Parathyroid adenoma (tissue), 2 donors: ENCODE data around the gene ODF4.

ENCODE experiments used
- H2AFZ ChIP-seq: fragments of 300-600 bp; sonication (generic); one replicate; pipeline ENCODE4 v1.7.0; 2017; ENCODE audit warnings: antibody characterized with exemption, mild to moderate bottlenecking
- H3K27ac ChIP-seq: fragments of 300-600 bp; sonication (generic); one replicate; pipeline ENCODE4 v1.7.0; 2017
- H3K27me3 ChIP-seq: fragments of 300-600 bp; sonication (generic); one replicate; pipeline ENCODE4 v1.7.0; 2017; ENCODE audit warnings: low read length; ENCODE audit not compliant: control insufficient read depth, insufficient read depth
- H3K36me3 ChIP-seq: fragments of 300-600 bp; sonication (generic); one replicate; pipeline ENCODE4 v1.7.0; 2017; ENCODE audit warnings: low read length; ENCODE audit not compliant: control insufficient read depth, insufficient read depth
- H3K4me1 ChIP-seq: fragments of 300-600 bp; sonication (generic); one replicate; pipeline ENCODE4 v1.7.0; 2017; ENCODE audit warnings: control low read depth
- H3K4me2 ChIP-seq: fragments of 300-600 bp; sonication (generic); one replicate; pipeline ENCODE4 v1.7.0; 2017; ENCODE audit warnings: low read length
- H3K4me3 ChIP-seq: fragments of 300-600 bp; sonication (generic); one replicate; pipeline ENCODE4 v1.7.0; 2017; ENCODE audit warnings: low read depth, low read length
- H3K79me2 ChIP-seq: fragments of 300-600 bp; sonication (generic); one replicate; pipeline ENCODE4 v1.7.0; 2017; ENCODE audit warnings: control low read depth
- H3K9ac ChIP-seq: fragments of 300-600 bp; sonication (generic); one replicate; pipeline ENCODE4 v1.7.0; 2017; ENCODE audit warnings: mild to moderate bottlenecking
- H3K9me3 ChIP-seq: fragments of 300-600 bp; sonication (generic); one replicate; pipeline ENCODE4 v1.7.0; 2017; ENCODE audit warnings: low read length; ENCODE audit not compliant: control insufficient read depth
- TF ChIP-seq, protein P1 (sequence below): fragments of 300-600 bp; sonication (generic); IDR thresholded peaks from one replicate; pipeline ENCODE4 v1.7.0; 2017; ENCODE audit warnings: antibody characterized with exemption, mild to moderate bottlenecking
- donor health status: primary hyperparathyroidism.

ODF4 gene

GRCh38 chr17:8387914-8388651, 48.4 kb downstream of the ODF4 start:
- H3K9me3 ChIP-seq, result no peaks in the 10 kb centered on the region
- H3K4me2 ChIP-seq, result no peak overlapping the region
- H2AFZ ChIP-seq, result no peak overlapping the region
- no peaks in the 10 kb centered on the region for H3K36me3 ChIP-seq
- TF ChIP-seq, protein P1, sequence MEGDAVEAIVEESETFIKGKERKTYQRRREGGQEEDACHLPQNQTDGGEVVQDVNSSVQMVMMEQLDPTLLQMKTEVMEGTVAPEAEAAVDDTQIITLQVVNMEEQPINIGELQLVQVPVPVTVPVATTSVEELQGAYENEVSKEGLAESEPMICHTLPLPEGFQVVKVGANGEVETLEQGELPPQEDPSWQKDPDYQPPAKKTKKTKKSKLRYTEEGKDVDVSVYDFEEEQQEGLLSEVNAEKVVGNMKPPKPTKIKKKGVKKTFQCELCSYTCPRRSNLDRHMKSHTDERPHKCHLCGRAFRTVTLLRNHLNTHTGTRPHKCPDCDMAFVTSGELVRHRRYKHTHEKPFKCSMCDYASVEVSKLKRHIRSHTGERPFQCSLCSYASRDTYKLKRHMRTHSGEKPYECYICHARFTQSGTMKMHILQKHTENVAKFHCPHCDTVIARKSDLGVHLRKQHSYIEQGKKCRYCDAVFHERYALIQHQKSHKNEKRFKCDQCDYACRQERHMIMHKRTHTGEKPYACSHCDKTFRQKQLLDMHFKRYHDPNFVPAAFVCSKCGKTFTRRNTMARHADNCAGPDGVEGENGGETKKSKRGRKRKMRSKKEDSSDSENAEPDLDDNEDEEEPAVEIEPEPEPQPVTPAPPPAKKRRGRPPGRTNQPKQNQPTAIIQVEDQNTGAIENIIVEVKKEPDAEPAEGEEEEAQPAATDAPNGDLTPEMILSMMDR, result no peak
- no peak overlapping the region for H3K9ac ChIP-seq
- H3K79me2 ChIP-seq, result no peaks in the 10 kb centered on the region
- H3K27ac ChIP-seq, result no peak overlapping the region
- H3K4me1 ChIP-seq, result peaks cover 3% of the 10 kb centered on the region
- no peaks in the 10 kb centered on the region for H3K27me3 ChIP-seq
- H3K4me3 ChIP-seq, result no peak overlapping the region

DNA sequence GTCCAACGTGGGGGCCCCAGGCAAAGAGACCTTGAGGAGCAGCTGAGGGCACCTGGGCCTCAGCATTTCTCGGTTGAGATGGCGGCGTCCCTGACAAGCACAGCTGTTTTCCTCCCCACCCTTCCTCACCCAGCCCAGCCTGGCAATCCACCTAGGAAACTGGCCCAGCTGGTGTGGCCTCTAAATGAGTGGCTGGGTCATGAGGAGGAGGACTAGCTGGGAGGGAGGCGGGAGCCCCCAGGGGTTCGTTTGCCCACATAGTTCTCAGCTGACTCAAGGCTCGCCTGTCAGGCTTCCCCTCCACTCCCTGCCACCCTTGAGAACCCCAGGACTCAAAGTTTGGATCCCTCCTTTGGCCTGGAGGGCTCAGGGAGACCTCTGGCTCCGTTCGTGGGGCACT, 52.1 kb downstream of the ODF4 start:
- Histone ChIP-seq H3K9me3 (no peaks in the 10 kb centered on the region), H3K27ac (no peak overlapping the region), H3K79me2 (no peaks in the 10 kb centered on the region), H3K4me3 (no peak overlapping the region), H3K4me1 (no peaks in the 10 kb centered on the region), H2AFZ (no peak overlapping the region), H3K9ac (no peak overlapping the region), H3K36me3 (no peaks in the 10 kb centered on the region), H3K4me2 (no peak overlapping the region), H3K27me3 (no peaks in the 10 kb centered on the region)
- TF ChIP-seq, protein P1, result no peak

DNA sequence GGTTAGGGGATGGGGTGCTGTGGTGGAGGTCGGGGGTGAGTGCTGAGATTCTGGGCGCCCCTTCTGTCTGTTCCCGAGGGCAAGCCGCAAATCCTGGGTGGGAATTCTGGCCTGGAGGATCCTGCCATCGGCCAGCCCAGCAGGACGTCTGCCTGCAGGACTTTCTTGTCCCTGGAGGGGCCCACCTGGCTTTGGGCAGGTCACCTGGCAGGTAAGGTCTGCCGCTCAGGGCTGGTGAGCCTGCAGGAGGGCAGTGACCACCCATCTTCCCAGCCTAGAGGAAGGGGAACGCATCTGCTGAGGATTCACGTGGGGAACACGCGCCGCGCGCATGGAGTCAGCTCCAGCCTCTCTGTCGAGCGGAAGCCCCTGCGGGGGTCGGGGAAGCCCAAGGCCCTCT, 52.6 kb downstream of the ODF4 start:
- Histone ChIP-seq H3K79me2 (no peaks in the 10 kb centered on the region), H3K4me2 (no peak overlapping the region), H2AFZ (no peak overlapping the region), H3K4me3 (no peak overlapping the region), H3K27ac (no peak overlapping the region), H3K27me3 (no peaks in the 10 kb centered on the region), H3K9me3 (no peaks in the 10 kb centered on the region), H3K4me1 (no peaks in the 10 kb centered on the region), H3K36me3 (no peaks in the 10 kb centered on the region), H3K9ac (no peak overlapping the region)
- TF ChIP-seq, protein P1, result no peak

DNA sequence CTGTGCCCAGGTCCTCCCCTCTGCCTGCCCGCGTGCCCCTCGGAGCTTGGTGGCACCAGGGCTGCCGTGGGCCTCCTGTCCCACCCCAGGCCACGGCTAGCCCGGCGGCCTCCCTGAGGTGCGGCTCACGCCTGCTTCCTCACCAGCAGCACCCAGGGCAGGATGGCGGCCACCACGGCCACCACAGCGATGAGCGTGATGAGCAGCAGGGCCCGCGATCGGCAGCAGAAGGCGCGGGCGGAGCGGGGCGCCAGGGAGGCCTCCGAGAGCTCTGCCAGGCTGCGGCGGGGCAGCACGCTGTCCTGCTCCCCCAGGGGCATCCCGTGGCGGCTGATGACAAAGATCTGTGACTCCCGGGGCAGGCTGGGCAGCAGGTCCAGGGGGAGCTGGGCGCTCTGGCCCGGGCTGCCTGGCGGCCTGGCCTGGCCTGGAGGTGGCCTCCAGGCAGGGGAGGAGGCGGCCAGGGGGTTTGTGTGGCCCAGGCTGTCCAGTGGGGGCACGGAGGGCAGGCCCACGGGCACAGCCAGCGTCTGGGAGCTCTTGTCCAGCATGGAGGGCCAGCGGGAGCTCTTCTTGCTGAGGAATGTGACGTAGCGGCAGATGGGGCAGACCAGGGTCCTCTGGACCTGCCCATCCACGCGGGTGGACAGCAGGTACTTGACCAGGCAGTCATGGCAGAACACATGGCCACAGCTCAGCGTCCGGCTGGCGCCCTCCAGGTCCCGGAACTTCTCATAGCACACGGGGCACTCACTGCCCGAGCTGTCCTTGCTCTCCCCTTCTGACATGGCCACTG, 53.2 kb downstream of the ODF4 start:
- Histone ChIP-seq H3K27ac (no peak overlapping the region), H3K9me3 (no peaks in the 10 kb centered on the region)
- TF ChIP-seq, protein P1, result no peak

More for the DNA sequence above, 53.2 kb downstream of the ODF4 start:
- no peak overlapping the region for H3K4me3 ChIP-seq
- H3K36me3 ChIP-seq, result no peaks in the 10 kb centered on the region
- H2AFZ ChIP-seq, result no peak overlapping the region
- H3K27me3 ChIP-seq, result no peaks in the 10 kb centered on the region
- no peak overlapping the region for H3K4me2 ChIP-seq
- H3K4me1 ChIP-seq, result no peaks in the 10 kb centered on the region
- H3K79me2 ChIP-seq, result no peaks in the 10 kb centered on the region
- no peak overlapping the region for H3K9ac ChIP-seq
